CD4-positive, alpha-beta T cell treated with Interleukin-1 beta for 1 hour (primary cell): ENCODE results near the gene CDC42BPA.

Experiments used
- DNase-seq, 2 donors: peaks; one replicate each; pipeline ENCODE4 v3.0.0-alpha.2; 2020 to 2022

The CDC42BPA gene

GRCh38 chr1:227335242-227336020 lies 17.1 kb upstream of the CDC42BPA start:
- no peak for DNase-seq

- no peak for DNase-seq
Measured at GRCh38 chr1:227333423-227333822, 15.1 kb upstream of the CDC42BPA start.

- no peak for DNase-seq
Measured at GRCh38 chr1:227330279-227331076, 12.2 kb upstream of the CDC42BPA start.

GRCh38 chr1:227328405-227329019 lies 10.2 kb upstream of the CDC42BPA start:
- no peak for DNase-seq

- no peak for DNase-seq
Measured at GRCh38 chr1:227325156-227325555, 6.9 kb upstream of the CDC42BPA start.

- DNase-seq = no peak
Measured at GRCh38 chr1:227323967-227324268, 5.6 kb upstream of the CDC42BPA start.

- DNase-seq = no peak
Measured at GRCh38 chr1:227323171-227323966, 5.1 kb upstream of the CDC42BPA start.

GRCh38 chr1:227322376-227322775 lies 4.1 kb upstream of the CDC42BPA start:
- no peak for DNase-seq

- no peak for DNase-seq
Measured at GRCh38 chr1:227321035-227321434, 2.7 kb upstream of the CDC42BPA start.

- DNase-seq = no peak
Measured at GRCh38 chr1:227320476-227320875, 2.2 kb upstream of the CDC42BPA start.

GRCh38 chr1:227318853-227319607 lies 738 bp upstream of the CDC42BPA start:
- no peak for DNase-seq

- no peak for DNase-seq
Measured at GRCh38 chr1:227317523-227318015, 723 bp downstream of the CDC42BPA start.

GRCh38 chr1:227317011-227317451 lies 1.3 kb downstream of the CDC42BPA start:
- DNase-seq = no peak

- DNase-seq = no peak
Measured at GRCh38 chr1:227316456-227316855, 1.8 kb downstream of the CDC42BPA start.

- DNase-seq = no peak
Measured at GRCh38 chr1:227315629-227316346, 2.5 kb downstream of the CDC42BPA start.

- DNase-seq = no peak
Measured at GRCh38 chr1:227314014-227314848, 4.1 kb downstream of the CDC42BPA start.

GRCh38 chr1:227312361-227313025 lies 5.8 kb downstream of the CDC42BPA start:
- no peak for DNase-seq

- DNase-seq = no peak
Measured at GRCh38 chr1:227311389-227312001, 6.8 kb downstream of the CDC42BPA start.
